K562 (cell line): Measurements from ENCODE around the gene ITPR1. TPM values are rescaled to one million over a fixed set of nuclear protein-coding genes. Genes with fewer than 3 reads are reported as not detected.

Experiments used
- ATAC-seq: fragments of 200-7000 bp; cut with Tn5 transposase; 3 replicates; pipeline ENCODE4 v1.9.1; 2020; ENCODE audit warnings: moderate library complexity
- BruUV-seq: library from RNA; stranded (reverse); fragments of 400-500 nt; replicated peaks from 2 replicates; lab custom pipeline; 2021; lab: Mats Ljungman, UMichigan
- CTCF ChIA-PET: fragments of 300-600 bp; formaldehyde crosslinking; extraction: SDS; loops from one replicate; lab custom pipeline; 2021; ENCODE audit warnings: low intra/inter-chr PET ratio; lab: Yijun Ruan, JAX
- POLR2A ChIA-PET: fragments of 300-600, 350-650 bp; sonication (Branson Sonifier 250); formaldehyde crosslinking; extraction: SDS; loops from one replicate; lab custom pipeline; 2021; ENCODE audit warnings: antibody characterized with exemption, inconsistent platforms; lab: Yijun Ruan, JAX
- DNase-seq, 4 experiments: peaks; one replicate each; pipeline versions ENCODE4 v3.0.0 to v3.0.0-alpha.2; 2011 to 2018; ENCODE audit warnings: low spot score in 3 of 4, mixed read lengths in 3 of 4; ENCODE audit errors: extremely low read depth in 1 of 4
- FAIRE-seq: peaks from 2 replicates; lab custom pipeline; 2011; peaks lifted over from hg19 to GRCh38; lab: Jason Lieb, UNC
- H2AFZ ChIP-seq: 2 replicates; pipeline ENCODE4 v1.6.0; 2011; ENCODE audit warnings: low read depth, low read length, control low read depth, inconsistent platforms
- H3K27ac ChIP-seq: fragments of 200-600 bp; 3 replicates; pipeline ENCODE4 v1.8.0; 2011; ENCODE audit warnings: low read depth, mild to moderate bottlenecking, control low read depth, inconsistent platforms, low read length, moderate library complexity, mixed read lengths; ENCODE audit errors: extremely low read depth
- H3K27me3 ChIP-seq, 2 experiments: fragments of 300-600 bp in 1 of 2; 2 replicates in 1 of 2; 3 replicates in 1 of 2; pipeline versions ENCODE4 v1.6.0 to v1.8.0; 2011; ENCODE audit warnings: inconsistent platforms in 2 of 2, low read length in 2 of 2, mild to moderate bottlenecking in 1 of 2, mixed read lengths in 1 of 2, moderate library complexity in 1 of 2; ENCODE audit not compliant: control insufficient read depth in 2 of 2, insufficient read depth in 2 of 2
- H3K36me3 ChIP-seq: fragments of 300-600 bp; 3 replicates; pipeline ENCODE4 v1.8.0; 2011; ENCODE audit warnings: mild to moderate bottlenecking, low read length, inconsistent platforms; ENCODE audit not compliant: control insufficient read depth, insufficient read depth
- H3K4me1 ChIP-seq, 2 experiments: fragments of 200-600 bp in 1 of 2; replicated peaks in 1 of 2; 2 replicates in 1 of 2; 3 replicates in 1 of 2; pipeline versions ENCODE4 v1.5.1 to v1.8.0; 2011; ENCODE audit warnings: inconsistent platforms in 2 of 2, low read length in 2 of 2, mild to moderate bottlenecking in 1 of 2, mixed read lengths in 1 of 2, moderate library complexity in 1 of 2; ENCODE audit not compliant: control insufficient read depth in 2 of 2, insufficient read depth in 2 of 2
- H3K4me2 ChIP-seq: 2 replicates; pipeline ENCODE4 v1.6.1; 2011; ENCODE audit warnings: low read length, control low read depth, inconsistent platforms, mixed read lengths; ENCODE audit not compliant: insufficient read depth
- H3K4me3 ChIP-seq: fragments of 200-600 bp; sonication (generic), shearing (Covaris generic); 2 replicates; pipeline ENCODE4 v1.5.1; 2016; ENCODE audit warnings: control low read depth, inconsistent platforms
- H3K79me2 ChIP-seq: fragments of 200-600 bp; 3 replicates; pipeline ENCODE4 v1.8.0; 2011; ENCODE audit warnings: low read length, inconsistent platforms; ENCODE audit not compliant: control insufficient read depth, insufficient read depth
- H3K9ac ChIP-seq, 2 experiments: 2 replicates each; pipeline versions ENCODE4 v1.6.0 to v1.6.1; 2011; ENCODE audit warnings: low read depth in 2 of 2, low read length in 2 of 2, control low read depth in 1 of 2, inconsistent platforms in 1 of 2, mild to moderate bottlenecking in 1 of 2, mixed read lengths in 1 of 2; ENCODE audit not compliant: insufficient read depth in 1 of 2
- H3K9me1 ChIP-seq: one replicate; pipeline ENCODE4 v1.6.0; 2011; ENCODE audit warnings: inconsistent platforms, mild to moderate bottlenecking, low read length, moderate library complexity; ENCODE audit not compliant: control insufficient read depth, insufficient read depth
- H3K9me3 ChIP-seq: replicated peaks from 2 replicates; pipeline ENCODE4 v1.5.1; 2011; ENCODE audit warnings: low read depth, low read length, inconsistent platforms; ENCODE audit not compliant: control insufficient read depth, insufficient read depth
- H4K20me1 ChIP-seq: replicated peaks from 2 replicates; pipeline ENCODE4 v1.6.1; 2011; ENCODE audit warnings: low read length, inconsistent platforms, mixed read lengths; ENCODE audit not compliant: control insufficient read depth, insufficient read depth
- CBFB ChIP-seq: sonication (generic); formaldehyde crosslinking; IDR thresholded peaks from 2 replicates; pipeline ENCODE4 v1.4.0; 2020; ENCODE audit warnings: mild to moderate bottlenecking, missing genetic modification reagents
- E2F4 ChIP-seq: sonication (generic); formaldehyde crosslinking; IDR thresholded peaks from 2 replicates; pipeline ENCODE4 v1.8.0; 2022; ENCODE audit warnings: mild to moderate bottlenecking, low read depth, missing genetic modification reagents
- EP300 ChIP-seq: IDR thresholded peaks from 2 replicates; pipeline ENCODE4 v1.6.1; 2012; ENCODE audit warnings: low read length, improper control_type of control experiment
- ETV1 ChIP-seq: fragments of 450-650 bp; conservative IDR thresholded peaks from 2 replicates; pipeline ENCODE4 v1.6.1; 2016; ENCODE audit warnings: missing genetic modification characterization, control low read depth, low read depth, missing compliant biosample characterization
- GTF2A2 ChIP-seq: IDR thresholded peaks from 2 replicates; pipeline ENCODE4 v1.6.1; 2016; ENCODE audit warnings: mild to moderate bottlenecking, missing genetic modification characterization, missing compliant biosample characterization
- MEIS2 ChIP-seq: fragments of 450-650 bp; IDR thresholded peaks from 2 replicates; pipeline ENCODE4 v1.6.1; 2014; ENCODE audit warnings: mild to moderate bottlenecking; ENCODE audit not compliant: partially characterized antibody
- NCOA4 ChIP-seq: fragments of 450-650 bp; IDR thresholded peaks from 2 replicates; pipeline ENCODE4 v1.6.1; 2018; ENCODE audit warnings: mild to moderate bottlenecking; ENCODE audit not compliant: partially characterized antibody
- NFRKB ChIP-seq: fragments of 450-650 bp; IDR thresholded peaks from 2 replicates; pipeline ENCODE4 v1.6.1; 2016; ENCODE audit warnings: low read depth
- NR2C1 ChIP-seq, 2 experiments: fragments of 450-650 bp; IDR thresholded peaks; 2 replicates each; pipeline ENCODE4 v1.6.1; 2017; ENCODE audit warnings: mild to moderate bottlenecking in 2 of 2, antibody characterized with exemption in 1 of 2, inconsistent platforms in 1 of 2, missing compliant biosample characterization in 1 of 2, missing genetic modification characterization in 1 of 2
- PTTG1 ChIP-seq: fragments of 450-650 bp; IDR thresholded peaks from 2 replicates; pipeline ENCODE4 v1.6.1; 2016; ENCODE audit warnings: low read depth, mild to moderate bottlenecking, missing genetic modification characterization, missing compliant biosample characterization
- SMARCA4 ChIP-seq: fragments of 450-650 bp; IDR thresholded peaks from 2 replicates; pipeline ENCODE4 v1.6.1; 2016
- SP2 ChIP-seq: IDR thresholded peaks from 2 replicates; pipeline ENCODE4 v1.6.1; 2011; ENCODE audit warnings: mild to moderate bottlenecking, low read depth, low read length, moderate library complexity; ENCODE audit not compliant: poor library complexity, severe bottlenecking; ENCODE audit errors: extremely low read depth
- ZBTB17 ChIP-seq: fragments of 450-650 bp; formaldehyde crosslinking; IDR thresholded peaks from 2 replicates; pipeline ENCODE4 v1.4.0; 2020; ENCODE audit warnings: mild to moderate bottlenecking
- ZNF354B ChIP-seq: fragments of 250-450 bp; sonication (Bioruptor Pico); IDR thresholded peaks from 2 replicates; pipeline ENCODE4 v1.4.0; 2020
- ZNF76 ChIP-seq: fragments of 250-450 bp; sonication (Bioruptor Pico); IDR thresholded peaks from 2 replicates; pipeline ENCODE4 v1.4.0; 2020; ENCODE audit warnings: mild to moderate bottlenecking, moderate library complexity, borderline replicate concordance
- WGBS: fragments of 100-300 bp; shearing (Covaris generic); methylation state at CpG from one replicate; pipeline ENCODE4 v1.1.6; 2016; ENCODE audit warnings: low coverage, mixed read lengths; ENCODE audit not compliant: insufficient coverage; ENCODE audit errors: missing lambda C conversion rate; 5-methylcytosine and 5-hydroxymethylcytosine counted together
- in situ Hi-C: fragments of 300-500 bp; cut with MboI; formaldehyde crosslinking; loops from 4 replicates; pipeline ENCODE4 v1.15.0; 2018; ENCODE audit warnings: inconsistent platforms, mixed read lengths
- intact Hi-C: fragments of 100-400 bp; cut with micrococcal nuclease; formaldehyde crosslinking; loops from 2 replicates; pipeline ENCODE4 v1.14.2; 2022
- polyA plus RNA-seq, 8 experiments: library from polyadenylated mRNA; depleted of rRNA in 4 of 8; stranded (reverse) in 5 of 8; unstranded in 3 of 8; fragments of >200 nt; fragmentation: Nextera tagmentation in 2 of 8; fragmentation: Illumina TruSeq in 1 of 8; extraction: Ambion mirVana in 2 of 8; extraction: Trizol in 1 of 8; gene quantifications; 2 replicates each; pipeline versions ENCODE4 v1.2.1 to v1.2.3, GENCODE V29; 2011 to 2014; ENCODE audit warnings: inconsistent platforms in 1 of 8, missing spikeins in 1 of 8
- total RNA-seq, 7 experiments: library from RNA; depleted of rRNA in 6 of 7; stranded (reverse); fragments of >200 nt in 6 of 7; fragmentation: Illumina TruSeq in 2 of 7; extraction: Trizol in 2 of 7; gene quantifications; 2 replicates each; pipeline versions ENCODE4 v1.2.1 to v1.2.3, GENCODE V29; 2011 to 2021; ENCODE audit warnings: low replicate concordance in 1 of 7
- TF ChIP-seq, protein P1 (sequence below): fragments of 450-650 bp; formaldehyde crosslinking; IDR thresholded peaks from 2 replicates; pipeline ENCODE4 v1.4.0; 2020; ENCODE audit warnings: mild to moderate bottlenecking, moderate library complexity
- TF ChIP-seq, protein P2 (sequence below): fragments of 450-650 bp; formaldehyde crosslinking; IDR thresholded peaks from 2 replicates; pipeline ENCODE4 v1.4.0; 2020; ENCODE audit warnings: mild to moderate bottlenecking

ITPR1 gene
- total and polyA plus RNA-seq, 9 of the 15 experiments (the other 6 are each of a cell fraction or from before 2014, with no cell fraction given): 22.4 to 40.0 (median 27.4) TPM

GRCh38 chr3:4507024-4507596, 14.0 kb downstream of the ITPR1 start:
- Histone ChIP-seq H3K9me1 (no peaks in the 10 kb centered on the region), H3K27ac (peak overlapping the region; percentile 28; the same call in 2 of the 3 replicates), H3K9ac (peak overlapping the region in 1 of 2 experiments; percentile 32; a peak in 2 of 4 replicates), H2AFZ (peak overlapping the region; percentile 10; the same call in 1 of the 2 replicates), H3K36me3 (no peaks in the 10 kb centered on the region), H4K20me1 (no peaks in the 10 kb centered on the region; the same call in 1 of the 2 replicates), H3K27me3 (no peaks in the 10 kb centered on the region), H3K4me3 (no peak overlapping the region), H3K79me2 (peaks cover 11% of the 10 kb centered on the region; the same call in 1 of the 3 replicates), H3K4me1 (peaks cover 15 to 55% of the 10 kb centered on the region in 2 experiments), H3K4me2 (peak overlapping the region; percentile 18; the same call in 1 of the 2 replicates), H3K9me3 (no peaks in the 10 kb centered on the region)
- no TSS peak for BruUV-seq
- FAIRE-seq (no peak), ATAC-seq (peak; percentile 79), DNase-seq (peak in 1 of 4 experiments; percentile 32)
- 19% methylated on average over 5 of the region's 5 CpGs for WGBS
- ChIA-PET POLR2A (interaction anchor here (1.2 to 10.9 kb wide), 7 partner anchors 9 to 40 kb away, joined by 3 to 220 read pairs (median 10); partner anchors contain the start of genes ITPR1 and SUMF1), CTCF (no interaction called here)
- in situ Hi-C loops: no loop called here
- intact Hi-C loops: loop anchor here (1.0 kb wide), 1 partner anchor 25 kb away; no protein-coding TSS in a partner anchor
- TF ChIP-seq PTTG1 (tag) (0 out of 2 replicates have a peak, but pooled peaks have one; percentile 23), ZBTB17 (CRISPR knock-in tag) (peak; percentile 66; the same call in 1 of the 2 replicates), NCOA4 (no peak), NFRKB (peak; percentile 62; the same call in 1 of the 2 replicates), CBFB (CRISPR knock-in tag) (no peak), ZNF76 (CRISPR knock-in tag) (no peak), GTF2A2 (tag) (peak; percentile 61; the same call in 1 of the 2 replicates), EP300 (peak; percentile 90), ZNF354B (CRISPR knock-in tag) (0 out of 2 replicates have a peak, but pooled peaks have one; percentile 4), NR2C1 (IDR thresholded peaks at IDR 0.05) (0 out of 2 replicates have a peak, but pooled peaks have one; percentile 10), NR2C1 (tag; IDR thresholded peaks at IDR 0.05) (peak; percentile 78), E2F4 (CRISPR knock-in tag) (no peak), SMARCA4 (peak; percentile 62; the same call in 1 of the 2 replicates), ETV1 (tag) (0 out of 2 replicates have a peak, but pooled peaks have one; percentile 50), SP2 (no peak), MEIS2 (peak; percentile 44)
- TF ChIP-seq, protein P1, sequence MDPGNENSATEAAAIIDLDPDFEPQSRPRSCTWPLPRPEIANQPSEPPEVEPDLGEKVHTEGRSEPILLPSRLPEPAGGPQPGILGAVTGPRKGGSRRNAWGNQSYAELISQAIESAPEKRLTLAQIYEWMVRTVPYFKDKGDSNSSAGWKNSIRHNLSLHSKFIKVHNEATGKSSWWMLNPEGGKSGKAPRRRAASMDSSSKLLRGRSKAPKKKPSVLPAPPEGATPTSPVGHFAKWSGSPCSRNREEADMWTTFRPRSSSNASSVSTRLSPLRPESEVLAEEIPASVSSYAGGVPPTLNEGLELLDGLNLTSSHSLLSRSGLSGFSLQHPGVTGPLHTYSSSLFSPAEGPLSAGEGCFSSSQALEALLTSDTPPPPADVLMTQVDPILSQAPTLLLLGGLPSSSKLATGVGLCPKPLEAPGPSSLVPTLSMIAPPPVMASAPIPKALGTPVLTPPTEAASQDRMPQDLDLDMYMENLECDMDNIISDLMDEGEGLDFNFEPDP (CRISPR knock-in tag): 0 out of 2 replicates have a peak, but pooled peaks have one; percentile 6
- TF ChIP-seq, protein P2, sequence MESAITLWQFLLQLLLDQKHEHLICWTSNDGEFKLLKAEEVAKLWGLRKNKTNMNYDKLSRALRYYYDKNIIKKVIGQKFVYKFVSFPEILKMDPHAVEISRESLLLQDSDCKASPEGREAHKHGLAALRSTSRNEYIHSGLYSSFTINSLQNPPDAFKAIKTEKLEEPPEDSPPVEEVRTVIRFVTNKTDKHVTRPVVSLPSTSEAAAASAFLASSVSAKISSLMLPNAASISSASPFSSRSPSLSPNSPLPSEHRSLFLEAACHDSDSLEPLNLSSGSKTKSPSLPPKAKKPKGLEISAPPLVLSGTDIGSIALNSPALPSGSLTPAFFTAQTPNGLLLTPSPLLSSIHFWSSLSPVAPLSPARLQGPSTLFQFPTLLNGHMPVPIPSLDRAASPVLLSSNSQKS (CRISPR knock-in tag): 0 out of 2 replicates have a peak, but pooled peaks have one; percentile 33
